Fibroblast of mammary gland (primary cell): ENCODE data around the gene CHP2.

Experiments used
- DNase-seq: peaks from one replicate; pipeline ENCODE4 v3.0.0-alpha.2; 2010; ENCODE audit warnings: low read depth
- H3K4me3 ChIP-seq: 2 replicates; pipeline ENCODE4 v1.5.1; 2011; ENCODE audit warnings: low read depth, mild to moderate bottlenecking, low read length, moderate library complexity; ENCODE audit not compliant: control insufficient read depth
- CTCF ChIP-seq: conservative IDR thresholded peaks from 2 replicates; pipeline ENCODE4 v1.5.1; 2011; ENCODE audit warnings: low read depth, low read length, inconsistent platforms; ENCODE audit not compliant: control insufficient read depth, insufficient read depth

The CHP2 gene

GRCh38 chr16:23757937-23758619 is 3.3 kb downstream of the CHP2 start:
- H3K4me3 ChIP-seq: no peak overlapping the region
- TF ChIP-seq CTCF: no peak
- no peak for DNase-seq

- TF ChIP-seq CTCF: no peak
- no peak for DNase-seq
- no peak overlapping the region for H3K4me3 ChIP-seq
Observed at GRCh38 chr16:23765933-23766332, 11.1 kb downstream of the CHP2 start.

- H3K4me3 ChIP-seq: no peak overlapping the region
- no peak for TF ChIP-seq CTCF
- no peak for DNase-seq
Observed at GRCh38 chr16:23768581-23768980, 13.8 kb downstream of the CHP2 start.

- DNase-seq: no peak
- no peak overlapping the region for H3K4me3 ChIP-seq
- no peak for TF ChIP-seq CTCF
Observed at GRCh38 chr16:23771027-23771426, 16.2 kb downstream of the CHP2 start.

- no peak for DNase-seq
- H3K4me3 ChIP-seq: no peak overlapping the region
- TF ChIP-seq CTCF: no peak
Observed at GRCh38 chr16:23771642-23772041, 16.8 kb downstream of the CHP2 start.

- H3K4me3 ChIP-seq: no peak overlapping the region
- TF ChIP-seq CTCF: no peak
- no peak for DNase-seq
Observed at GRCh38 chr16:23773339-23773738, 18.5 kb downstream of the CHP2 start.

- TF ChIP-seq CTCF: no peak
- no peak overlapping the region for H3K4me3 ChIP-seq
- no peak for DNase-seq
Observed at GRCh38 chr16:23781176-23781575, 26.4 kb downstream of the CHP2 start.
